A549 (cell line): ENCODE measurements around the gene TRIM69. TPM values are rescaled to one million over a fixed set of nuclear protein-coding genes. Genes with fewer than 3 reads are reported as not detected.

Experiments used
- ATAC-seq, 2 experiments: fragments of 200-7000 bp in 1 of 2; fragments of >200 bp in 1 of 2; cut with Nextera tagmentation in 1 of 2; cut with Tn5 transposase in 1 of 2; 3 replicates each; pipeline versions ENCODE4 v1.8.0 to v1.9.1; 2018 to 2020; ENCODE audit warnings: mild to moderate bottlenecking in 1 of 2, moderate library complexity in 1 of 2
- CTCF ChIA-PET: fragments of 300-600 bp; sonication (Branson Sonifier 250); formaldehyde crosslinking; extraction: SDS; loops from one replicate; lab custom pipeline; 2021; ENCODE audit warnings: antibody characterized with exemption, inconsistent platforms; lab: Yijun Ruan, JAX
- POLR2A ChIA-PET: fragments of 350-600 bp; formaldehyde crosslinking; extraction: SDS; loops from one replicate; lab custom pipeline; 2021; ENCODE audit warnings: antibody characterized with exemption, inconsistent platforms; lab: Yijun Ruan, JAX
- DNase-seq, 2 experiments: peaks; one replicate each; pipeline versions ENCODE4 v3.0.0 to v3.0.0-alpha.2; 2011 to 2016; ENCODE audit warnings: low read depth in 1 of 2, low spot score in 1 of 2
- FAIRE-seq: peaks from 2 replicates; lab custom pipeline; 2011; peaks lifted over from hg19 to GRCh38; lab: Jason Lieb, UNC
- H3K27ac ChIP-seq, 2 experiments: fragments of >200 bp; sonication (Bioruptor Twin); formaldehyde crosslinking; 3 replicates each; pipeline ENCODE4 v1.5.1; 2016 to 2017
- H3K4me1 ChIP-seq: fragments of >200 bp; sonication (Bioruptor Twin); formaldehyde crosslinking; 3 replicates; pipeline ENCODE4 v1.6.1; 2016
- H3K4me2 ChIP-seq: fragments of >200 bp; sonication (Bioruptor Twin); formaldehyde crosslinking; 3 replicates; pipeline ENCODE4 v1.6.1; 2016
- H3K4me3 ChIP-seq: fragments of >200 bp; sonication (Bioruptor Twin); formaldehyde crosslinking; 3 replicates; pipeline ENCODE4 v1.5.1; 2016
- H3K9me3 ChIP-seq: fragments of >200 bp; sonication (Bioruptor Twin); formaldehyde crosslinking; 3 replicates; pipeline ENCODE4 v1.6.1; 2016
- ATOH8 ChIP-seq: fragments of 250-450 bp; sonication (Bioruptor Pico); IDR thresholded peaks from 2 replicates; pipeline ENCODE4 v1.5.0; 2020; ENCODE audit warnings: low read depth, mild to moderate bottlenecking, moderate library complexity
- BCL3 ChIP-seq: fragments of >200 bp; sonication (Bioruptor Twin); formaldehyde crosslinking; IDR thresholded peaks from 3 replicates; pipeline ENCODE4 v1.6.1; 2016
- CBX8 ChIP-seq: fragments of 200-600 bp; sonication (generic); IDR thresholded peaks from 2 replicates; pipeline ENCODE4 v1.6.1; 2016
- CHD4 ChIP-seq: fragments of 200-600 bp; sonication (generic); IDR thresholded peaks from 2 replicates; pipeline ENCODE4 v1.6.1; 2016; ENCODE audit warnings: antibody characterized with exemption, mild to moderate bottlenecking, borderline replicate concordance
- ESRRA ChIP-seq: fragments of 150-350 bp; IDR thresholded peaks from 2 replicates; pipeline ENCODE4 v1.6.1; 2014; ENCODE audit warnings: mild to moderate bottlenecking, low read length, borderline replicate concordance
- FOSB ChIP-seq: fragments of 250-450 bp; sonication (Bioruptor Pico); IDR thresholded peaks from 2 replicates; pipeline ENCODE4 v1.5.0; 2020; ENCODE audit warnings: mild to moderate bottlenecking, moderate library complexity
- HDAC2 ChIP-seq: fragments of 200-600 bp; sonication (generic); IDR thresholded peaks from 2 replicates; pipeline ENCODE4 v1.6.1; 2016
- HES2 ChIP-seq: fragments of >200 bp; sonication (Bioruptor Twin); formaldehyde crosslinking; IDR thresholded peaks from 2 replicates; pipeline ENCODE4 v1.6.1; 2016
- JUN ChIP-seq, 2 experiments: fragments of >200 bp; sonication (Bioruptor Twin); formaldehyde crosslinking; IDR thresholded peaks; 2 replicates in 1 of 2; 3 replicates in 1 of 2; pipeline ENCODE4 v1.6.1; 2016 to 2017
- MAFK ChIP-seq: fragments of 450-650 bp; IDR thresholded peaks from 2 replicates; pipeline ENCODE4 v1.6.1; 2014; ENCODE audit not compliant: partially characterized antibody
- MYC ChIP-seq: IDR thresholded peaks from 2 replicates; pipeline ENCODE4 v1.6.1; 2012; ENCODE audit warnings: mild to moderate bottlenecking, inconsistent platforms, low read length, improper control_type of control experiment, borderline replicate concordance
- RAD21 ChIP-seq, 2 experiments: fragments of >200 bp in 1 of 2; sonication (Bioruptor Twin) in 1 of 2; formaldehyde crosslinking in 1 of 2; IDR thresholded peaks in 1 of 2; conservative IDR thresholded peaks in 1 of 2; 2 replicates in 1 of 2; 3 replicates in 1 of 2; pipeline ENCODE4 v1.6.1; 2012 to 2018; ENCODE audit warnings: inconsistent platforms in 1 of 2
- REST ChIP-seq: fragments of 200-600 bp; sonication (generic); IDR thresholded peaks from 2 replicates; pipeline ENCODE4 v1.6.1; 2016; ENCODE audit warnings: antibody characterized with exemption, mild to moderate bottlenecking, moderate library complexity
- RNF2 ChIP-seq: fragments of 200-600 bp; sonication (generic); IDR thresholded peaks from 2 replicates; pipeline ENCODE4 v1.6.1; 2016; ENCODE audit warnings: low read depth, mild to moderate bottlenecking, antibody characterized with exemption, moderate library complexity, borderline replicate concordance
- TFCP2L1 ChIP-seq: fragments of 250-450 bp; sonication (Bioruptor Pico); IDR thresholded peaks from 2 replicates; pipeline ENCODE4 v1.5.0; 2021; ENCODE audit warnings: mild to moderate bottlenecking
- ZNF302 ChIP-seq: fragments of 250-450 bp; sonication (Bioruptor Pico); IDR thresholded peaks from 2 replicates; pipeline ENCODE4 v1.9.0; 2021; ENCODE audit warnings: inconsistent platforms, mild to moderate bottlenecking, moderate library complexity
- WGBS: methylation state at CpG from one replicate; pipeline ENCODE4 v1.1.6; 2017; ENCODE audit errors: missing lambda C conversion rate; 5-methylcytosine and 5-hydroxymethylcytosine counted together
- polyA plus RNA-seq, 4 experiments: library from polyadenylated mRNA; depleted of rRNA in 3 of 4; stranded (reverse); fragments of >200 nt; fragmentation: RNase III in 1 of 4; extraction: RNeasy Plus Mini Kit Qiagen cat#74134 plus additional on column Dnase treatment in 1 of 4; gene quantifications; 2 replicates in 3 of 4; 3 replicates in 1 of 4; pipeline ENCODE4 v1.2.3, GENCODE V29; 2011 to 2017
- TF ChIP-seq, protein P1 (sequence below): fragments of 150-350 bp; IDR thresholded peaks from 2 replicates; pipeline ENCODE4 v1.6.1; 2014; ENCODE audit warnings: low read depth, mild to moderate bottlenecking, low read length

TRIM69 gene
- polyA plus RNA-seq, 2 of the 4 experiments (the other 2 are of a cell fraction) = 9.0 to 10.4 TPM

DNA sequence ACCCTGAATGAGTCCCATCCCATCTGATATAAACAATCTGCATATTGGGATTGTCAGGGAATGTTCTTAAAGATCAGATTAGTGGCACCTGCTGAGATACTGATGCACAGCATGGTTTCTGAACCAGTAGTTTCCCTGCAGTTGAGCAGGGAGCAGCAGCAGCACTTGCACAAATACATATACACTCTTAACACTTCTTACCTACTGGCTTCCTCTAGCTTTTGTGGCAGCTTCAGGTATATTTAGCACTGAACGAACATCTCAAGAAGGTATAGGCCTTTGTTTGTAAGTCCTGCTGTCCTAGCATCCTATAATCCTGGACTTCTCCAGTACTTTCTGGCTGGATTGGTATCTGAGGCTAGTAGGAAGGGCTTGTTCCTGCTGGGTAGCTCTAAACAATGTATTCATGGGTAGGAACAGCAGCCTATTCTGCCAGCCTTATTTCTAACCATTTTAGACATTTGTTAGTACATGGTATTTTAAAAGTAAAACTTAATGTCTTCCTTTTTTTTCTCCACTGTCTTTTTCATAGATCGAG lies 20.5 kb upstream of the TRIM69 start:
- FAIRE-seq (no peak), ATAC-seq (no peak), DNase-seq (no peak)
- TF ChIP-seq RAD21 (conservative IDR thresholded peaks at IDR 0.05 in 1 of 2, IDR thresholded peaks at IDR 0.05 in 1 of 2) = no peak
- Histone ChIP-seq H3K27ac (no peak overlapping the region), H3K4me1 (peaks cover 5% of the 10 kb centered on the region; the same call in 2 of the 3 replicates), H3K4me2 (no peak overlapping the region), H3K9me3 (no peaks in the 10 kb centered on the region), H3K4me3 (no peak overlapping the region)
- CTCF ChIA-PET = interaction anchor here (0.9 to 5.2 kb wide), 4 partner anchors 12 to 52 kb away, joined by 3 to 44 read pairs (median 4); partner anchors contain the start of genes SPG11 and TRIM69
- POLR2A ChIA-PET = interaction anchor here (0.6 kb wide), 1 partner anchor 11 kb away, joined by 3 read pairs; no protein-coding TSS in a partner anchor
- 95% methylated on average over 2 of the region's 2 CpGs for whole genome bisulfite sequencing

GRCh38 chr15:44716983-44717602 lies 19.2 kb upstream of the TRIM69 start:
- ChIA-PET CTCF (interaction anchor here (1.7 to 2.4 kb wide), 3 partner anchors 9 to 54 kb away, joined by 3 to 8 read pairs (median 4); partner anchors contain the start of gene SPG11), POLR2A (no interaction called here)
- TF ChIP-seq MAFK (peak; percentile 46), RNF2 (no peak), HES2 (no peak), JUN (IDR thresholded peaks at IDR 0.05) (no peak), TFCP2L1 (CRISPR knock-in tag) (no peak), ATOH8 (CRISPR knock-in tag) (no peak), ESRRA (no peak), BCL3 (no peak)
- ATAC-seq = no peak
- Histone ChIP-seq H3K27ac (no peak overlapping the region), H3K4me3 (no peak overlapping the region), H3K4me1 (peaks cover 5% of the 10 kb centered on the region; the same call in 2 of the 3 replicates), H3K9me3 (no peaks in the 10 kb centered on the region), H3K4me2 (no peak overlapping the region)
- FAIRE-seq = no peak
- no peak for DNase-seq
- WGBS = 94% methylated on average over 2 of the region's 2 CpGs

DNA sequence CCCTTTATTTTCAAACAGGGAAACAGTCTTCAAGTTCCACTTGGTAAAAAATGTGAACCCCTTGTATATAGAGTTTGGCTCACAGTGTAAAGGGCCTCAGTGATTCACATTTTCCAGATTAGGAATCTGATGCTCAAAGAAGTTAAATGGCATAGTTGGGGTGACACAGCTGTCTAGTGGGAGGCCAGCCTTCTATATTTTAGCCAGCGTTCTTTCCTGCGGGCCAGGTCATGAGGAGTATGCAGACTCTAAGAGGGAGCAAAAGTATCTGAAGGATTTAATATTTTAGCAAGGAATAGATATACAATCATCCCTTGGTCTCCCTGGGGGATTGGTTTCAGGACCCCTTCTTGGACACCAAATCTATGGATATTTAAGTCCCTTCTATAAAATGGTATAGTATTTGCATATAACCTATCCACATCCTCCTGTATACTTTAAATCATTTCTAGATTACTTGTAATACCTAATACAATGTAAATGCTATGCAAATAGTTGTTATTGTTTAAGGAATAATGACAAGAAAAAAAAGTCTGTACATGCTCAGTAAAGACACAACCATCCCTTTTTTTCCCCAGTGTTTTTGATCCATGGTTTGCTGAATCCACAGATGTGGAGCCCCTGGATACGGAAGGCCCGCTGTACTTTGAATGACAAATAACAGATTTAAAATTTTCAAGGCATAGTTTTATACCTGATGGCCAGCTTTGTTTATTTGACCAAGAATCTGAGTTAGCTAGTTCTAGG lies 18.0 kb upstream of the TRIM69 start:
- TF ChIP-seq CHD4 (no peak), FOSB (CRISPR knock-in tag) (no peak), RNF2 (no peak), RAD21 (conservative IDR thresholded peaks at IDR 0.05 in 1 of 2, IDR thresholded peaks at IDR 0.05 in 1 of 2) (no peak), MYC (no peak), CBX8 (no peak), ZNF302 (no peak), HDAC2 (no peak), REST (no peak), ATOH8 (CRISPR knock-in tag) (no peak)
- TF ChIP-seq, protein P1, sequence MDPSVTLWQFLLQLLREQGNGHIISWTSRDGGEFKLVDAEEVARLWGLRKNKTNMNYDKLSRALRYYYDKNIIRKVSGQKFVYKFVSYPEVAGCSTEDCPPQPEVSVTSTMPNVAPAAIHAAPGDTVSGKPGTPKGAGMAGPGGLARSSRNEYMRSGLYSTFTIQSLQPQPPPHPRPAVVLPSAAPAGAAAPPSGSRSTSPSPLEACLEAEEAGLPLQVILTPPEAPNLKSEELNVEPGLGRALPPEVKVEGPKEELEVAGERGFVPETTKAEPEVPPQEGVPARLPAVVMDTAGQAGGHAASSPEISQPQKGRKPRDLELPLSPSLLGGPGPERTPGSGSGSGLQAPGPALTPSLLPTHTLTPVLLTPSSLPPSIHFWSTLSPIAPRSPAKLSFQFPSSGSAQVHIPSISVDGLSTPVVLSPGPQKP = no peak
- H3K4me2 ChIP-seq = no peak overlapping the region
- FAIRE-seq = no peak
- peaks cover 2% of the 10 kb centered on the region; the same call in 2 of the 3 replicates for H3K4me1 ChIP-seq
- no peak for ATAC-seq
- no peaks in the 10 kb centered on the region for H3K9me3 ChIP-seq
- WGBS = 67% methylated on average over 4 of the region's 4 CpGs
- DNase-seq = no peak
- CTCF ChIA-PET = interaction anchor here (1.0 to 2.4 kb wide), 3 partner anchors 8 to 20 kb away, joined by 3 to 8 read pairs (median 3); no protein-coding TSS in a partner anchor
- POLR2A ChIA-PET = no interaction called here
- no peak overlapping the region for H3K4me3 ChIP-seq
- H3K27ac ChIP-seq = no peak overlapping the region
